GM15510 (cell line): ENCODE results near the gene NELFB.

Experiments
- POLR2A ChIP-seq: IDR thresholded peaks from 3 replicates; pipeline ENCODE4 v1.6.1; 2011; ENCODE audit warnings: borderline replicate concordance; ENCODE audit not compliant: insufficient read length; ENCODE audit errors: extremely low read depth

Gene NELFB

GRCh38 chr9:137247916-137248175, 7.3 kb upstream of the NELFB start:
- TF ChIP-seq POLR2A = no peak

- no peak for TF ChIP-seq POLR2A
These were observed 4.6 kb upstream of the NELFB start for GRCh38 chr9:137250329-137251193.

GRCh38 chr9:137251194-137251461, 4.0 kb upstream of the NELFB start, which contains the start of gene STPG3:
Gene STPG3, plus strand, starts transcription at chr9:137251286. Its CDS starts 1 bp downstream, at chr9:137251287.
- no peak for TF ChIP-seq POLR2A

- no peak for TF ChIP-seq POLR2A
These were observed 3.4 kb upstream of the NELFB start for GRCh38 chr9:137251490-137252268.

GRCh38 chr9:137252555-137253506, 2.3 kb upstream of the NELFB start:
- no peak for TF ChIP-seq POLR2A

GRCh38 chr9:137253717-137254623, 1.2 kb upstream of the NELFB start:
- no peak for TF ChIP-seq POLR2A

GRCh38 chr9:137255448-137256114, 454 bp downstream of the NELFB start:
- no peak for TF ChIP-seq POLR2A

GRCh38 chr9:137256362-137256761, 1.2 kb downstream of the NELFB start:
- TF ChIP-seq POLR2A = no peak

GRCh38 chr9:137256856-137257255, 1.7 kb downstream of the NELFB start:
- no peak for TF ChIP-seq POLR2A

GRCh38 chr9:137262909-137263285, 7.8 kb downstream of the NELFB start:
- no peak for TF ChIP-seq POLR2A

GRCh38 chr9:137263506-137263905, 8.4 kb downstream of the NELFB start:
- no peak for TF ChIP-seq POLR2A

- TF ChIP-seq POLR2A = no peak
These were observed 8.9 kb downstream of the NELFB start for GRCh38 chr9:137264067-137264466.

GRCh38 chr9:137265496-137266161, 10.5 kb downstream of the NELFB start:
- no peak for TF ChIP-seq POLR2A
